Neural crest cell (in vitro differentiated cells): ENCODE results near the gene MFSD8. TPM values are rescaled to one million over a fixed set of nuclear protein-coding genes. Genes with fewer than 3 reads are reported as not detected.

ENCODE experiments used
- DNase-seq: peaks from one replicate; pipeline ENCODE4 v3.0.0; 2021; ENCODE audit warnings: low read depth, mixed read lengths, low spot score
- H3K27ac Mint-ChIP-seq: one replicate; pipeline ENCODE4 v1.8.0; 2021; ENCODE audit warnings: mild to moderate bottlenecking, mixed read lengths; ENCODE audit not compliant: unreplicated experiment
- H3K27me3 Mint-ChIP-seq: 2 replicates; pipeline ENCODE4 v1.8.0; 2021; ENCODE audit warnings: low read depth, mild to moderate bottlenecking, mixed read lengths
- H3K36me3 Mint-ChIP-seq: 2 replicates; pipeline ENCODE4 v1.8.0; 2021; ENCODE audit warnings: low read depth, mild to moderate bottlenecking, mixed read lengths
- H3K4me1 Mint-ChIP-seq: 2 replicates; pipeline ENCODE4 v1.8.0; 2021; ENCODE audit warnings: mixed read lengths
- H3K4me3 Mint-ChIP-seq: one replicate; pipeline ENCODE4 v1.8.0; 2021; ENCODE audit warnings: mild to moderate bottlenecking, mixed read lengths
- H3K9me3 Mint-ChIP-seq: 2 replicates; pipeline ENCODE4 v1.8.0; 2021; ENCODE audit warnings: mixed read lengths
- CTCF ChIP-seq: fragments of 200-600 bp; sonication (generic); conservative IDR thresholded peaks from 2 replicates; pipeline ENCODE4 v1.5.0; 2021; ENCODE audit warnings: antibody characterized with exemption, mild to moderate bottlenecking
- total RNA-seq: library from RNA; stranded (reverse); gene quantifications from 2 replicates; pipeline ENCODE4 v1.2.1, GENCODE V29; 2021

Gene MFSD8
- total RNA-seq, 1 donor from 2014 or later, result 17.8 TPM

GRCh38 chr4:127995776-127996175 lies 30.8 kb upstream of the MFSD8 start:
- peaks cover 44% of the 10 kb centered on the region for H3K36me3 Mint-ChIP-seq

GRCh38 chr4:127993151-127993550 lies 28.2 kb upstream of the MFSD8 start:
- Mint-ChIP-seq H3K36me3 (peaks cover 28% of the 10 kb centered on the region), H3K27ac (no peak overlapping the region), H3K9me3 (peaks cover 3% of the 10 kb centered on the region), H3K4me1 (no peaks in the 10 kb centered on the region), H3K4me3 (no peak overlapping the region), H3K27me3 (no peaks in the 10 kb centered on the region)
- no peak for TF ChIP-seq CTCF
- no peak for DNase-seq

More at GRCh38 chr4:127995776-127996175, 30.8 kb upstream of the MFSD8 start:
- Mint-ChIP-seq H3K27ac (no peak overlapping the region), H3K27me3 (no peaks in the 10 kb centered on the region), H3K4me3 (no peak overlapping the region), H3K4me1 (no peaks in the 10 kb centered on the region), H3K9me3 (peaks cover 3% of the 10 kb centered on the region)
- no peak for TF ChIP-seq CTCF
- DNase-seq, result no peak

GRCh38 chr4:127988638-127989037 lies 23.7 kb upstream of the MFSD8 start:
- DNase-seq, result no peak
- H3K27me3 Mint-ChIP-seq, result no peaks in the 10 kb centered on the region
- H3K36me3 Mint-ChIP-seq, result peaks cover 9% of the 10 kb centered on the region
- no peak for TF ChIP-seq CTCF
- H3K27ac Mint-ChIP-seq, result no peak overlapping the region
- peaks cover 2% of the 10 kb centered on the region for H3K9me3 Mint-ChIP-seq
- no peak overlapping the region for H3K4me3 Mint-ChIP-seq
- H3K4me1 Mint-ChIP-seq, result no peaks in the 10 kb centered on the region

GRCh38 chr4:127985989-127986388 lies 21.0 kb upstream of the MFSD8 start:
- no peak for TF ChIP-seq CTCF
- DNase-seq, result no peak
- Mint-ChIP-seq H3K4me1 (no peaks in the 10 kb centered on the region), H3K36me3 (peaks cover 8% of the 10 kb centered on the region), H3K27ac (no peak overlapping the region), H3K27me3 (no peaks in the 10 kb centered on the region), H3K4me3 (no peak overlapping the region), H3K9me3 (peaks cover 2% of the 10 kb centered on the region)

GRCh38 chr4:127982445-127982844 lies 17.5 kb upstream of the MFSD8 start:
- no peaks in the 10 kb centered on the region for H3K27me3 Mint-ChIP-seq
- no peak for DNase-seq
- H3K36me3 Mint-ChIP-seq, result peaks cover 5% of the 10 kb centered on the region
- H3K27ac Mint-ChIP-seq, result no peak overlapping the region
- no peaks in the 10 kb centered on the region for H3K4me1 Mint-ChIP-seq
- no peak overlapping the region for H3K4me3 Mint-ChIP-seq
- no peak for TF ChIP-seq CTCF
- H3K9me3 Mint-ChIP-seq, result peaks cover 5% of the 10 kb centered on the region

- no peak for DNase-seq
- TF ChIP-seq CTCF, result no peak
- H3K4me1 Mint-ChIP-seq, result no peaks in the 10 kb centered on the region
- H3K27me3 Mint-ChIP-seq, result no peaks in the 10 kb centered on the region
- H3K4me3 Mint-ChIP-seq, result no peak overlapping the region
- peaks cover 5% of the 10 kb centered on the region for H3K9me3 Mint-ChIP-seq
- H3K27ac Mint-ChIP-seq, result no peak overlapping the region
- peaks cover 4% of the 10 kb centered on the region for H3K36me3 Mint-ChIP-seq
Measured at GRCh38 chr4:127978930-127979329, 14.0 kb upstream of the MFSD8 start.
